Panc1 (cell line): ENCODE measurements around the gene SRBD1.

Source experiments
- TCF7L2 ChIP-seq: IDR thresholded peaks from 2 replicates; pipeline ENCODE4 v1.6.1; 2011; ENCODE audit warnings: mild to moderate bottlenecking, low read depth, low read length, inconsistent platforms
- TF ChIP-seq, protein P1 (sequence below): fragments of 450-650 bp; IDR thresholded peaks from 2 replicates; pipeline ENCODE4 v1.5.1; 2017; ENCODE audit warnings: mild to moderate bottlenecking

DNA sequence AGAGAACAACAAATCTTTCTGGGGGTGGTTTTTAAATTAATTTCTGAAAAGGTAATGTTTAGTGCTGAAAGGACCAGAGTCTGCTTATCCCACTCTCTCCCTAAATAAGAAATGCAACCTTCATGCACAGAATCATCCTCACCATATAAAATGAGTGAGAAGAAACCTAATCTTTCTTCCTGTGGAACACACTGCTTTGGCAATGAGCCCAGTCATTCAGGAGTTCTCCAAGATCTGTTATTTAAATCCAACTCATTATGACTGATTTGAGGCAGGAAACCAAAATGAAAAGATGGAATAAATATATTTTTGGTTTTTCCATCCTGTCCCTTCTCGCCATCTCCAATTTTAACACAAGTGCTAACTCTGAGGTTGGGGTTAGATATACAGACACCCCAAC is 228.3 kb downstream of the SRBD1 start:
- TF ChIP-seq, protein P1, sequence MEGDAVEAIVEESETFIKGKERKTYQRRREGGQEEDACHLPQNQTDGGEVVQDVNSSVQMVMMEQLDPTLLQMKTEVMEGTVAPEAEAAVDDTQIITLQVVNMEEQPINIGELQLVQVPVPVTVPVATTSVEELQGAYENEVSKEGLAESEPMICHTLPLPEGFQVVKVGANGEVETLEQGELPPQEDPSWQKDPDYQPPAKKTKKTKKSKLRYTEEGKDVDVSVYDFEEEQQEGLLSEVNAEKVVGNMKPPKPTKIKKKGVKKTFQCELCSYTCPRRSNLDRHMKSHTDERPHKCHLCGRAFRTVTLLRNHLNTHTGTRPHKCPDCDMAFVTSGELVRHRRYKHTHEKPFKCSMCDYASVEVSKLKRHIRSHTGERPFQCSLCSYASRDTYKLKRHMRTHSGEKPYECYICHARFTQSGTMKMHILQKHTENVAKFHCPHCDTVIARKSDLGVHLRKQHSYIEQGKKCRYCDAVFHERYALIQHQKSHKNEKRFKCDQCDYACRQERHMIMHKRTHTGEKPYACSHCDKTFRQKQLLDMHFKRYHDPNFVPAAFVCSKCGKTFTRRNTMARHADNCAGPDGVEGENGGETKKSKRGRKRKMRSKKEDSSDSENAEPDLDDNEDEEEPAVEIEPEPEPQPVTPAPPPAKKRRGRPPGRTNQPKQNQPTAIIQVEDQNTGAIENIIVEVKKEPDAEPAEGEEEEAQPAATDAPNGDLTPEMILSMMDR = no peak
- no peak for TF ChIP-seq TCF7L2
